HG02763 (cell line): ENCODE data around the gene FBXO3.
"Not testable (repeated sequence)": the region's sequence is repeated elsewhere in the genome, so short reads cannot be mapped to it uniquely, and the experiment has no call there.

Experiments
- ATAC-seq: cut with Tn5 transposase; IDR thresholded peaks from one replicate; pipeline ENCODE4 v1.9.1; 2021; ENCODE audit warnings: mild to moderate bottlenecking, moderate library complexity; ENCODE audit not compliant: unreplicated experiment

Gene FBXO3

GRCh38 chr11:33773987-33774735 lies at the start of gene FBXO3:
FBXO3 (minus strand) TSS chr11:33774520; CDS start chr11:33774497, 23 bp downstream.
- ATAC-seq = peak; percentile 68

GRCh38 chr11:33822981-33823380 lies 48.7 kb upstream of the FBXO3 start:
- not testable (repeated sequence) for ATAC-seq

GRCh38 chr11:33819278-33820035 lies 45.1 kb upstream of the FBXO3 start:
- no peak for ATAC-seq

GRCh38 chr11:33808228-33808828 lies 34.0 kb upstream of the FBXO3 start:
- no peak for ATAC-seq

GRCh38 chr11:33804471-33804870 lies 30.2 kb upstream of the FBXO3 start:
- ATAC-seq = no peak

- ATAC-seq = no peak
Measured at GRCh38 chr11:33802194-33802950, 28.1 kb upstream of the FBXO3 start.

- no peak for ATAC-seq
Measured at GRCh38 chr11:33801821-33802193, 27.5 kb upstream of the FBXO3 start.

- no peak for ATAC-seq
Measured at GRCh38 chr11:33797879-33798278, 23.6 kb upstream of the FBXO3 start.

- ATAC-seq = no peak
Measured at GRCh38 chr11:33790040-33790439, 15.7 kb upstream of the FBXO3 start.

GRCh38 chr11:33788095-33788494 lies 13.8 kb upstream of the FBXO3 start:
- not testable (repeated sequence) for ATAC-seq

GRCh38 chr11:33787076-33787475 lies 12.8 kb upstream of the FBXO3 start:
- ATAC-seq = no peak

GRCh38 chr11:33785609-33786008 lies 11.3 kb upstream of the FBXO3 start:
- no peak for ATAC-seq

GRCh38 chr11:33779849-33780528 lies 5.7 kb upstream of the FBXO3 start:
- ATAC-seq = no peak

- ATAC-seq = no peak
Measured at GRCh38 chr11:33778675-33779074, 4.4 kb upstream of the FBXO3 start.

- no peak for ATAC-seq
Measured at GRCh38 chr11:33777906-33778305, 3.6 kb upstream of the FBXO3 start.

GRCh38 chr11:33775832-33776470 lies 1.6 kb upstream of the FBXO3 start:
- ATAC-seq = peak; percentile 24

GRCh38 chr11:33775467-33775807 lies 1.1 kb upstream of the FBXO3 start:
- ATAC-seq = no peak

GRCh38 chr11:33774736-33775466 lies 581 bp upstream of the FBXO3 start:
- no peak for ATAC-seq

- no peak for ATAC-seq
Measured at GRCh38 chr11:33773404-33773986, 825 bp downstream of the FBXO3 start.
